GM12865 (cell line): ENCODE data around the gene STX18.
"Not testable (repeated sequence)": the region's sequence is repeated elsewhere in the genome, so short reads cannot be mapped to it uniquely, and the experiment has no call there.

Source experiments
- DNase-seq: peaks from one replicate; pipeline ENCODE4 v3.0.0; 2010; ENCODE audit warnings: low read depth
- H3K4me3 ChIP-seq: 2 replicates; pipeline ENCODE4 v1.5.1; 2011; ENCODE audit warnings: mild to moderate bottlenecking, low read depth, low read length, control low read depth
- CTCF ChIP-seq: IDR thresholded peaks from 2 replicates; pipeline ENCODE4 v1.5.1; 2011; ENCODE audit warnings: low read length, control low read depth, low read depth, inconsistent platforms; ENCODE audit not compliant: insufficient read depth; ENCODE audit errors: missing control alignments

The STX18 gene

GRCh38 chr4:4472344-4472958, 69.4 kb downstream of the STX18 start:
- no peak for DNase-seq
- no peak overlapping the region for H3K4me3 ChIP-seq
- no peak for TF ChIP-seq CTCF

GRCh38 chr4:4471195-4471594, 70.7 kb downstream of the STX18 start:
- no peak for DNase-seq
- TF ChIP-seq CTCF = no peak
- no peak overlapping the region for H3K4me3 ChIP-seq

GRCh38 chr4:4470208-4470607, 71.6 kb downstream of the STX18 start:
- DNase-seq = no peak
- TF ChIP-seq CTCF = no peak
- no peak overlapping the region for H3K4me3 ChIP-seq

DNA sequence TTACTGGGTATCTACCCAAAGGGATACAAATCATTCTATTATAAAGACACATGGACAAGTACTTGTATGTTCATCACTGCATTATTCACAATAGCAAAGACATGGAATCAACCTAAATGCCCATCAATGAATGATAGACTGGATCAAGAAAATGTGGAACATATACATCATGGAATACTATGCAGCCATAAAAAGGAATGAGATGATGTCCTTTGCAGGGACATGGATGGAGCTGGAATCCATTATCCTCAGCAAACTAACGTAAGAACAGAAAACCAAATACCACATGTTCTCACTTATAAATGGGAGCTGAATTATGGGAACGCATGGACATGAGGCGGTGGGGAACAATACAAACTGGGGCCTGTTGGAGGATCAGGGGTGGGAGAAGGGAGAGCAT, 76.6 kb downstream of the STX18 start:
- DNase-seq, H3K4me3 ChIP-seq: not testable (repeated sequence)

GRCh38 chr4:4462970-4463369, 78.9 kb downstream of the STX18 start:
- TF ChIP-seq CTCF = no peak
- no peak overlapping the region for H3K4me3 ChIP-seq
- no peak for DNase-seq

GRCh38 chr4:4461850-4462249, 80.0 kb downstream of the STX18 start:
- TF ChIP-seq CTCF = no peak
- DNase-seq = no peak
- no peak overlapping the region for H3K4me3 ChIP-seq

DNA sequence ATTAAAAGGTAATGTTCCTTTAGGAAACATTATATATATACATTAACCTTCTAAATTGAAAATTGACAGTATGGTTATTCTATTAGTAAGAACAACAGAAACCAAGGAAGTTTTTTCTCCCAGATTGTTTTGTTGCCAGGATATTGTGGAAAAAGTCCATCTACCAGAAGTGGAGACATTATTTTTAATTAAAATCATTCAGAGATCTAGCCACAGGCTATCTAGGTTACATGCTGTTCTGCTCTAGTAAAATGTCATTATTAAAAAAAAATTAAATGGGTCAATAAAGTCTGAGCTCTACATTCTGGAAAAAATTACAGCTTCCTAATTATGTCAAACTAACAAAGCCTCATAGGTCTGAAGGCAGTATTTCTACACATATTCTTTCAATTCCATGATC, 80.7 kb downstream of the STX18 start:
- no peak for TF ChIP-seq CTCF
- no peak overlapping the region for H3K4me3 ChIP-seq
- DNase-seq = no peak

GRCh38 chr4:4460759-4461158, 81.1 kb downstream of the STX18 start:
- H3K4me3 ChIP-seq = no peak overlapping the region
- no peak for TF ChIP-seq CTCF
- no peak for DNase-seq
